Stimulated activated naive CD8-positive, alpha-beta T cell treated with anti-CD3 and anti-CD28 coated beads, Interleukin-15, amount 100 ng/mL, for 72 hours (primary cell): ENCODE measurements around the gene MINDY4B.

Source experiments
- ATAC-seq: fragments of 150-1000 bp; cut with Tn5 transposase; 2 replicates; pipeline ENCODE4 v1.10.0; 2021; ENCODE audit warnings: mild to moderate bottlenecking, moderate library complexity
- DNase-seq, 2 donors: peaks; one replicate each; pipeline ENCODE4 v3.0.0; 2021 to 2022
- H3K27ac Mint-ChIP-seq, 2 donors: one replicate each; pipeline ENCODE4 v1.8.0; 2022; ENCODE audit warnings: mild to moderate bottlenecking in 2 of 2, mixed read lengths in 2 of 2, moderate library complexity in 2 of 2
- H3K27me3 Mint-ChIP-seq: one replicate; pipeline ENCODE4 v1.8.0; 2022; ENCODE audit warnings: mixed read lengths
- H3K4me1 Mint-ChIP-seq: one replicate; pipeline ENCODE4 v1.8.0; 2022; ENCODE audit warnings: mild to moderate bottlenecking, mixed read lengths
- H3K4me3 Mint-ChIP-seq, 2 donors: one replicate each; pipeline ENCODE4 v1.8.0; 2022; ENCODE audit warnings: mild to moderate bottlenecking in 2 of 2, mixed read lengths in 2 of 2, moderate library complexity in 1 of 2
- H3K9me3 Mint-ChIP-seq, 2 donors: one replicate each; pipeline ENCODE4 v1.8.0; 2022; ENCODE audit warnings: mixed read lengths in 2 of 2

The MINDY4B gene

DNA sequence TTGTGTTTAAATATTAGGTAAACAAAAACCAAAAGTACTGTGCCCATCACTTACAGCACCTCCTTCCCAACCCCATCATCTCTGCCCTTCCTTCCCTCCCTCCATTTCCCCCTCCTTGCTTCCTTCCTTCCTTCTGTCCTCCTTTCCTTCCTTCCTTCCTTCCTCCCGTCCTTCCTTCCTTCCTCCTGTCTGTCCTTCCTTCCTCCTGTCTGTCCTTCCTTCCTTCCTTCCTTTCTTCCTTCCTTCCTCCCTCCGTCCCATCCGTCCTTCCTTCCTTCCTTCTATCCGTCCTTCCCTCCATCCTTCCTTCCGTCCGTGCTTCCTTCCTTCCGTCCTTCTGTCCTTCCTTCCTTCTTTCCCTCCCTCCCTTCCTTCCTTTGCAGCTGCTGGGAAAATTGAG, 74.5 kb downstream of the MINDY4B start:
- no peak for ATAC-seq
- no peak overlapping the region for H3K4me3 Mint-ChIP-seq
- no peak for DNase-seq
- H3K27ac Mint-ChIP-seq = peak overlapping the region in 1 of 2 donors; percentile 75
- no peaks in the 10 kb centered on the region for H3K4me1 Mint-ChIP-seq
- peaks cover 30% of the 10 kb centered on the region for H3K27me3 Mint-ChIP-seq
- no peaks in the 10 kb centered on the region for H3K9me3 Mint-ChIP-seq

DNA sequence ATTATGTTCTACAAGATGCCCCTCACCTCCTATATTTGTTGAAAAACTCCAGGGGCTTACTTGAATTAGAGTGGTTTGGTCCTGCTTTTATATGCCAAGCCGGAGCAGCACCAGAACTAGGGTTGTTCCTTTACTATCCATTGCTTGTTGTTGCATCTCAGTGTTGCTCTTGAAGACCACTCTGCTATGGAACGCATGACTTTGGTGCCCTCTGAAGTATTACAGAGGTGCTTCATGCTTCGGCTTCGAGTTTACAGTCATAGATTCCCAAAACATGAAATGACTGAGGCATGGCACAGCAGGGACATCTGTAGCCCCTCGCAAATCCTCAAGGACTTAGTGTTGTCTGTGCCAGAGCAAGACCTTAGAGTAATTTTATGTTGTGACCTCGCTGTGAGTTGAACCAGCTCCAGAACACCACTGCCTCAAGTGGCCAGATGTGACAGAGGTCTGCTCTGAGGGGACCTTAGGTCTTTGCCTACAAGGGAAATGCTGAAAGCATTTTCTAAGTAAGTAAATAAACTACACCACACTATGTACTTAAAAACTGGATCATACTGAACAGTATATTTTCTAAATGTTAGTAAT, 75.1 kb downstream of the MINDY4B start:
- Mint-ChIP-seq H3K4me1 (no peaks in the 10 kb centered on the region), H3K27ac (no peak overlapping the region), H3K4me3 (no peak overlapping the region), H3K27me3 (peaks cover 30% of the 10 kb centered on the region), H3K9me3 (no peaks in the 10 kb centered on the region)
- ATAC-seq (peak; percentile 66), DNase-seq (peak in 1 of 2 donors; percentile 12)

DNA sequence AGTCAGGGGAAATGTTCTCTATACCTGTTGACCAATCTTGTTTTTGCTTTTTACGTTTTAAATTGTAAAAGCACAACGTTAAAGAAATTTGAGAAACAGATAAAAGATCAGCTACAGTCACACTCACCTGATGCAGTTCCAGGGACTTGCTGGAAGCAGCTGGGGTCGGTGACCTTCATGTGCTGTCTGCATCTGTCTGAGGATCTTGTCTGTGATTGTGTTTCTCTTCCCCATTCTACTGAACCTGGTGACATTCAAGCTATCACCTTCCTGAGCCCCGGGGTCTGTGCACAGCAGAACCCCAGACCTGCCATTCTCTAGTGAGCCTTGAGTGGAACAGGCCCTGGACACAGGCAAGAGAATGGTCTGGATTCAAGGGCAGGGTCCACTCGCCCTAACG, 75.8 kb downstream of the MINDY4B start:
- Mint-ChIP-seq H3K27ac (no peak overlapping the region), H3K4me3 (no peak overlapping the region), H3K27me3 (peaks cover 30% of the 10 kb centered on the region), H3K4me1 (no peaks in the 10 kb centered on the region), H3K9me3 (no peaks in the 10 kb centered on the region)
- DNase-seq = no peak
- no peak for ATAC-seq

DNA sequence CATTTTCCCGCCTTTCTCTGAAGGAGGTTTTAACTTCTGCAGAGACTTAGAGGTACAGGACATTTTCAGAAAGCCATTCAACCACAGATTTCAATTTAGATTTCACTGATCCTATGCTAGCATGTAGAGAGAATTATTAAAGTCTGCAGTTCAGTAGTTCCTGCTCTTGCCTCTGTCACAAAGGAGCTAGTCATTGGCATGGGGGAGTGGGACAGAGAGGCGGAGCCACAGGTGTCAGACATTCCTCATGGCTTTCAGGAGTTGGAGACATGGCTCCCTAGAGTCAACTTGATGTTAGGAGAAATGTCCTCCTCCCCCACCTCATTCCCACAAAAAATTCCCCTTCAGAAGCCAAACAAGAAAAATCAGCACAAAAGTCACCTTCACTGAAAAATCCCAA, 76.2 kb downstream of the MINDY4B start:
- ATAC-seq (no peak), DNase-seq (no peak)
- Mint-ChIP-seq H3K27me3 (peaks cover 31% of the 10 kb centered on the region), H3K9me3 (no peaks in the 10 kb centered on the region), H3K27ac (no peak overlapping the region), H3K4me1 (no peaks in the 10 kb centered on the region), H3K4me3 (no peak overlapping the region)

DNA sequence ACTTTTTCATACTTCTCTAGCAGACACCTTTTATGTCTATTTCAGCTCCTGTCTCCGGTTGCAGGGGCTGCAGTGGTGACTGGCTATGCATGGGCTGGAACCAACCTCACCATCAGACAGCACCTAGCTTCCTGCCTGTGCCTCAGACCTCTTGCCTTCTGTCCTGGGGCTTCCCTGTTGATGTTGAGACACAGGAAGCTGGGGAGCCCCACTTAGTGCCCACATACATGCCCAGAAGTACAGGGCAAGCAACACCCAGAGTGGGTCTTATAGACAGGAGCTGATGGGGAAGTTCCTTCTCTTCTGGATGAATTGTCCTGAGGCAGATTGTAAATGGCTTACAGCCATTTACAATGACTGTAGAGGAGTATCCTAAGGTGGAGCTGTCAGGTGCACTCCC, 77.0 kb downstream of the MINDY4B start:
- H3K9me3 Mint-ChIP-seq = no peaks in the 10 kb centered on the region
- ATAC-seq (no peak), DNase-seq (no peak)
- H3K4me1 Mint-ChIP-seq = no peaks in the 10 kb centered on the region
- H3K27ac Mint-ChIP-seq = no peak overlapping the region
- H3K27me3 Mint-ChIP-seq = peaks cover 38% of the 10 kb centered on the region
- H3K4me3 Mint-ChIP-seq = no peak overlapping the region

DNA sequence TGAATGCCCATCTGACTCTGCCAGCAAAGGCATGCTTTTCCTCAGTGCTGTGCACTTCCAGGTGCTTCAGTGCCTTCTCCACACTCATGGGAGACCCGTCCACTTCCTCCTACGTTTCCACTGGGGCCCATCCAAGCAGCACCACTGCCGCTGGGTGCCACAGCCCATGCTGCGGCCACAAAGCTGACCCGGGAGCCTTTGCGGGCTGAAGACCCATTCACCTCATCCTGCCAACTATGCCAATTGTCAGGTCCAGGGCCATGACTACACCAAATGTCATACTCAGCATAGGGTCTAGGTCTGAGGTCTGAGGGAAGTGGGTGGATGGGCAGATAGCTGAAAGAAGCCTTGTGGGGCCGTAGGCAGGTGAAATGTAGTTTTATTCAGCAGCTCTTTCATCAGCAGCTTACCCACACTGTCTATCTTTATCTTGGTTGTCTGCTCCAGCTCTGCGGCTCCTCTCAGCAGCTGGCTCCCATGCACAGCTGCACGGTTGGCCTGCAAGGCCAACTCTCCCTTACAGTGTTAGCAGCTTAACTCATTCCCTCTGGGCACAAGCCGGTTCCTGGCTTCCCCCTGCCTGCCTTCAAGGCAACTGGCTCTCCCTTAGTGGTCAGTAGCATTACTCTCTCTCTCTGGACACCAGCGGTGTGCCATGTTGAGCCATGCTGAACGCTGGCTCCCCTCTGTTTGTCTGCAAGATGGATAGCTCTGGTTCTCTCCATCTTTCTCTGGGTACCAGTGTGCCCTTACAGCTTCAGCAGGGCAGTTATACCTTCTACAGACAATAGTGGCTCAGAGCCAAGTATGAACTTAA, 78.6 kb downstream of the MINDY4B start:
- H3K9me3 Mint-ChIP-seq = no peaks in the 10 kb centered on the region
- ATAC-seq = no peak
- peak overlapping the region in 1 of 2 donors; percentile 9 for H3K27ac Mint-ChIP-seq
- no peaks in the 10 kb centered on the region for H3K4me1 Mint-ChIP-seq
- no peak for DNase-seq
- no peak overlapping the region for H3K4me3 Mint-ChIP-seq
- H3K27me3 Mint-ChIP-seq = peaks cover 43% of the 10 kb centered on the region

DNA sequence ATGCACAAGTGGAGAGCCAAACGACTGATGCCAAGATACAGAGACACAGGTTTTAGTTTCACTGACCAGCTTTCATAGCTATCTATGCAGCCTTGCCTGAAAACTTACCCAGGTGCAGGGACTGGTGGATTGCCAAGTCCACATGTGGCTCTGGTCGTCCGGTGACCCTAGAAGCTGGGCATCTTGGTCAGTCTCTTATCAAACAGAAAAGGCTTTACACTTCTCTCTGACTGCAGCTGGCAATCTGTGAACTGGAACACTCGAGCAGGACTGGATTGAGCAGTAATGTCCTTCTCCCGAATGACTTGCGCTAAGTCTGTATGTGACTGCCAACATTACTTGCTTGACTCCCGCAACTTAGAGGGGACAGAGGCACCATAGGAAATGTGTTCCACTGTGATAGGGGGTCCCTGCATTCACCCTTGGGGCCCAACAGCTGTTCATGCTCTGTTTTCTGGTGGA, 79.3 kb downstream of the MINDY4B start:
- Mint-ChIP-seq H3K27me3 (peaks cover 41% of the 10 kb centered on the region), H3K9me3 (no peaks in the 10 kb centered on the region), H3K4me1 (no peaks in the 10 kb centered on the region), H3K4me3 (no peak overlapping the region), H3K27ac (no peak overlapping the region)
- DNase-seq (no peak), ATAC-seq (no peak)

DNA sequence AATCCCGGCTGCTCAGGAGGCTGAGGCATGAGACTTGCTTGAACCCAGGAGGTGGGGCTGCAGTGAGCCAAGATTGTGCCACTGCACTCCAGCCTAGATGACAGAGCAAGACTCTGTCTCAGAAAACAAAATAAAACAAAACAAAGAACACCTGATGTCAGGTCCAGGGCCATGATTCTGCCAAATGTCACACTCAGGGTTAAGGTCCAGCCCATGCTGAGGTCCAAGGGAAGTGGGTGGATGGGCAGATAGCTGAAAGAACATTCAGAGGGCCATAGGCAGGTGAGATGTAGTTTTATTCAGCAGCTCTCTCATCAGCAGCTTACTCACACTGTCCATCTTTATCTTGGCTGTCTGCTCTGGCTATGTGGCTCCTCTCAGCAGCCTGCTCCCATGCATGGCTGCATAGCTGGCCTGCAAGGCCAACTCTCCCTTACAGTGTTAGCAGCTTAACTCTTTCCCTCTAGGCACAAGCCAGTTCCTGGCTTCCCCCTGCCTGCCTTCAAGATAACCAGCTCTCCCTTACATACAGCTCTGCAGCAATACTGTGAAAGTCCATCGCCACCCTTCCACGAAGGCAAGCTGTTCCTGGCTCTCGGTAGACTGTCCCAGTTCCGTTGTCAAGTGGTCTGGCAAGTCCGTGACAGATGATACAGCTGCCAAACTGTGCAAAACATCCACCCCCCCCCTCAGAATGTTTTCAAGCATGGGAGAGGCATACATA, 79.9 kb downstream of the MINDY4B start:
- no peaks in the 10 kb centered on the region for H3K9me3 Mint-ChIP-seq
- no peak overlapping the region for H3K27ac Mint-ChIP-seq
- DNase-seq (no peak), ATAC-seq (peak; percentile 39)
- H3K4me3 Mint-ChIP-seq = no peak overlapping the region
- no peaks in the 10 kb centered on the region for H3K4me1 Mint-ChIP-seq
- peaks cover 36% of the 10 kb centered on the region for H3K27me3 Mint-ChIP-seq

DNA sequence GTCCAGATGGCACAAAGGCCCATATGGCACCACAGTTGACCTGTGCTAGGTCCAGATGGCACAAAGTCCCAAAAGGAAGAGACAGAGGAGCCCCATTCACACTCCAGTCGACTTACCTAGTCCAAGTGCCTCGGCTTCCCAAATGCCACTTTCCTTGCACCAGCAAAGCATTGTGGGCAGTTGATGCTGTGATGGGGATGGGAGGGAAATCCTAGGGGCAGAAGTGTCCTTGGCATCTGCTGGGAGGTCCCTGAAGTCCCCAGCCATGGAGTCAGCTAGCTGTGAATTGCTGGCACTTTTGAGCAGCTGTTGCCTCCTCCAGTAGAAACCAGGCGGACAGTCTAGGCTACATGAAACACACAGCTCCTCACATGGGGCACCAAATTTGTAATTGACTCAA, 82.0 kb downstream of the MINDY4B start:
- H3K9me3 Mint-ChIP-seq = no peaks in the 10 kb centered on the region
- no peak overlapping the region for H3K4me3 Mint-ChIP-seq
- ATAC-seq (peak; percentile 39), DNase-seq (no peak)
- no peaks in the 10 kb centered on the region for H3K4me1 Mint-ChIP-seq
- peaks cover 27% of the 10 kb centered on the region for H3K27me3 Mint-ChIP-seq
- no peak overlapping the region for H3K27ac Mint-ChIP-seq

DNA sequence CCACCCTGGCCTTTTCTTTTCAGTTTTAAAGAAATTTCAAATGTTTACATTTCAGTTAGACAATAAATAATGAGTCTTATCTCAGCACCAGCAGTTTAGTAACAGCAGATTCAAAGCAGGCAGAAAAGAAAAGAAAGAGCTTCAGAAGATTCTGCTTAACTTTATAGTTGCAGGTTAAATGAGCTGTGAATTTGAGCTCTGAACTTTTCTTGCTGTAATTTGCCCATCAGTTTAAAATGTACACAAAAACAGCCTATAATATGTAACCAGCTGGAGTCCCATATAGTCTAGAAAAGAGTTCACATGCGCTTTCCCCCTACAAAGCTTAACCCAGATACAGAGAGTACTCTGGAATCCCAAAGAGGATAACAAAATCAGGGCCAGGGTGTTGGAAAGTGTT, 82.6 kb downstream of the MINDY4B start:
- no peaks in the 10 kb centered on the region for H3K4me1 Mint-ChIP-seq
- ATAC-seq (no peak), DNase-seq (no peak)
- H3K27me3 Mint-ChIP-seq = peaks cover 27% of the 10 kb centered on the region
- H3K9me3 Mint-ChIP-seq = no peaks in the 10 kb centered on the region
- no peak overlapping the region for H3K27ac Mint-ChIP-seq
- no peak overlapping the region for H3K4me3 Mint-ChIP-seq
